ENCODE results near the gene YPEL2.

Gene YPEL2

GRCh38 chr17:59361916-59362810 is 30.7 kb downstream of the YPEL2 start:
- no peaks in the 10 kb centered on the region for H3K27me3 ChIP-seq (ENCODE audit: insufficient read depth, low read length)
- no peaks in the 10 kb centered on the region for H3K36me3 ChIP-seq (ENCODE audit: insufficient read depth, low read depth, low read length)
- H3K27ac ChIP-seq (ENCODE audit: low read length): no peak overlapping the region
- H3K9me3 ChIP-seq (ENCODE audit: insufficient read depth, low read depth, low read length): no peaks in the 10 kb centered on the region
- no peak overlapping the region for H3K9ac ChIP-seq (ENCODE audit: low read depth, low read length)
- H3K4me1 ChIP-seq (ENCODE audit: insufficient read depth, low read length): peaks cover 27% of the 10 kb centered on the region
- H3K4me3 ChIP-seq (ENCODE audit: low read length): no peak overlapping the region

GRCh38 chr17:59362811-59363205 is 31.4 kb downstream of the YPEL2 start:
- Histone ChIP-seq H3K4me3 (ENCODE audit: low read length) (no peak overlapping the region), H3K4me1 (ENCODE audit: insufficient read depth, low read length) (peaks cover 33% of the 10 kb centered on the region), H3K9me3 (ENCODE audit: insufficient read depth, low read depth, low read length) (no peaks in the 10 kb centered on the region), H3K27ac (ENCODE audit: low read length) (no peak overlapping the region), H3K27me3 (ENCODE audit: insufficient read depth, low read length) (no peaks in the 10 kb centered on the region), H3K36me3 (ENCODE audit: insufficient read depth, low read depth, low read length) (no peaks in the 10 kb centered on the region), H3K9ac (ENCODE audit: low read depth, low read length) (no peak overlapping the region)

- Histone ChIP-seq H3K27me3 (ENCODE audit: insufficient read depth, low read length) (no peaks in the 10 kb centered on the region), H3K4me3 (ENCODE audit: low read length) (peak overlapping the region; percentile 24; the same call in 1 of the 2 replicates), H3K36me3 (ENCODE audit: insufficient read depth, low read depth, low read length) (no peaks in the 10 kb centered on the region), H3K27ac (ENCODE audit: low read length) (no peak overlapping the region), H3K9me3 (ENCODE audit: insufficient read depth, low read depth, low read length) (no peaks in the 10 kb centered on the region), H3K4me1 (ENCODE audit: insufficient read depth, low read length) (peaks cover 41% of the 10 kb centered on the region), H3K9ac (ENCODE audit: low read depth, low read length) (peak overlapping the region; percentile 9; the same call in 1 of the 2 replicates)
Observed at GRCh38 chr17:59365383-59365981, 34.0 kb downstream of the YPEL2 start.

- Histone ChIP-seq H3K4me3 (ENCODE audit: low read length) (peak overlapping the region; percentile 38), H3K36me3 (ENCODE audit: insufficient read depth, low read depth, low read length) (no peaks in the 10 kb centered on the region), H3K9ac (ENCODE audit: low read depth, low read length) (peak overlapping the region; percentile 9; the same call in 1 of the 2 replicates), H3K27me3 (ENCODE audit: insufficient read depth, low read length) (no peaks in the 10 kb centered on the region), H3K9me3 (ENCODE audit: insufficient read depth, low read depth, low read length) (no peaks in the 10 kb centered on the region), H3K27ac (ENCODE audit: low read length) (no peak overlapping the region), H3K4me1 (ENCODE audit: insufficient read depth, low read length) (peaks cover 42% of the 10 kb centered on the region)
Observed at GRCh38 chr17:59366040-59366757, 34.7 kb downstream of the YPEL2 start.

GRCh38 chr17:59366773-59367656 is 35.6 kb downstream of the YPEL2 start:
- Histone ChIP-seq H3K27me3 (ENCODE audit: insufficient read depth, low read length) (no peaks in the 10 kb centered on the region), H3K4me3 (ENCODE audit: low read length) (peak overlapping the region; percentile 38), H3K9ac (ENCODE audit: low read depth, low read length) (no peak overlapping the region), H3K27ac (ENCODE audit: low read length) (no peak overlapping the region), H3K4me1 (ENCODE audit: insufficient read depth, low read length) (peaks cover 40% of the 10 kb centered on the region), H3K36me3 (ENCODE audit: insufficient read depth, low read depth, low read length) (no peaks in the 10 kb centered on the region), H3K9me3 (ENCODE audit: insufficient read depth, low read depth, low read length) (no peaks in the 10 kb centered on the region)

GRCh38 chr17:59367657-59368045 is 36.2 kb downstream of the YPEL2 start:
- H3K4me1 ChIP-seq (ENCODE audit: insufficient read depth, low read length): peaks cover 37% of the 10 kb centered on the region
- H3K27me3 ChIP-seq (ENCODE audit: insufficient read depth, low read length): no peaks in the 10 kb centered on the region
- no peak overlapping the region for H3K9ac ChIP-seq (ENCODE audit: low read depth, low read length)
- H3K36me3 ChIP-seq (ENCODE audit: insufficient read depth, low read depth, low read length): no peaks in the 10 kb centered on the region
- H3K9me3 ChIP-seq (ENCODE audit: insufficient read depth, low read depth, low read length): no peaks in the 10 kb centered on the region
- no peak overlapping the region for H3K4me3 ChIP-seq (ENCODE audit: low read length)
- H3K27ac ChIP-seq (ENCODE audit: low read length): no peak overlapping the region

GRCh38 chr17:59368218-59368857 is 36.9 kb downstream of the YPEL2 start:
- Histone ChIP-seq H3K9me3 (ENCODE audit: insufficient read depth, low read depth, low read length) (no peaks in the 10 kb centered on the region), H3K4me1 (ENCODE audit: insufficient read depth, low read length) (peaks cover 37% of the 10 kb centered on the region), H3K27me3 (ENCODE audit: insufficient read depth, low read length) (no peaks in the 10 kb centered on the region), H3K4me3 (ENCODE audit: low read length) (no peak overlapping the region), H3K36me3 (ENCODE audit: insufficient read depth, low read depth, low read length) (no peaks in the 10 kb centered on the region), H3K27ac (ENCODE audit: low read length) (no peak overlapping the region), H3K9ac (ENCODE audit: low read depth, low read length) (no peak overlapping the region)

GRCh38 chr17:59369031-59369975 is 37.8 kb downstream of the YPEL2 start:
- Histone ChIP-seq H3K9ac (ENCODE audit: low read depth, low read length) (no peak overlapping the region), H3K27ac (ENCODE audit: low read length) (no peak overlapping the region), H3K9me3 (ENCODE audit: insufficient read depth, low read depth, low read length) (no peaks in the 10 kb centered on the region), H3K4me1 (ENCODE audit: insufficient read depth, low read length) (peaks cover 40% of the 10 kb centered on the region), H3K27me3 (ENCODE audit: insufficient read depth, low read length) (no peaks in the 10 kb centered on the region), H3K36me3 (ENCODE audit: insufficient read depth, low read depth, low read length) (no peaks in the 10 kb centered on the region), H3K4me3 (ENCODE audit: low read length) (no peak overlapping the region)

GRCh38 chr17:59370593-59371299 is 39.3 kb downstream of the YPEL2 start:
- Histone ChIP-seq H3K9ac (ENCODE audit: low read depth, low read length) (no peak overlapping the region), H3K36me3 (ENCODE audit: insufficient read depth, low read depth, low read length) (no peaks in the 10 kb centered on the region), H3K4me3 (ENCODE audit: low read length) (no peak overlapping the region), H3K27me3 (ENCODE audit: insufficient read depth, low read length) (no peaks in the 10 kb centered on the region), H3K4me1 (ENCODE audit: insufficient read depth, low read length) (peaks cover 30% of the 10 kb centered on the region), H3K9me3 (ENCODE audit: insufficient read depth, low read depth, low read length) (no peaks in the 10 kb centered on the region), H3K27ac (ENCODE audit: low read length) (no peak overlapping the region)

Data from iPS-20b (cell line).